ENCODE results near the gene NSD2. TPM values are rescaled to one million over a fixed set of nuclear protein-coding genes. Genes with fewer than 3 reads are reported as not detected.
A peak's percentile ranks its signal among the peaks of the same experiment; 100 is the strongest.

Gene NSD2
- total RNA-seq, 1 experiment from 2014 or later = 122 TPM

GRCh38 chr4:1898007-1898406 lies 26.8 kb downstream of the NSD2 start:
- no TSS peak for BruUV-seq (replicated peaks)
- H3K4me1 ChIP-seq = peaks cover 16% of the 10 kb centered on the region
- H3K36me3 Mint-ChIP-seq (ENCODE audit: insufficient read depth, unreplicated experiment) = peaks cover 49% of the 10 kb centered on the region

GRCh38 chr4:1898681-1899080 lies 27.5 kb downstream of the NSD2 start:
- H3K4me3 Mint-ChIP-seq (ENCODE audit: unreplicated experiment) = no peak overlapping the region
- peaks cover 16% of the 10 kb centered on the region for H3K4me1 ChIP-seq
- ChIA-PET CTCF (interaction anchor here (0.6 to 1.7 kb wide), 4 partner anchors 10 to 122 kb away, joined by 3 to 7 read pairs (median 4); no protein-coding TSS in a partner anchor), POLR2A (interaction anchor here (0.6 kb wide), 1 partner anchor 24 kb away, joined by 4 read pairs; no protein-coding TSS in a partner anchor)
- no peaks in the 10 kb centered on the region for H3K27me3 Mint-ChIP-seq (ENCODE audit: insufficient read depth, unreplicated experiment)
- H3K27me3 ChIP-seq (replicated peaks; ENCODE audit: control insufficient read depth, insufficient read depth, low read length) = no peaks in the 10 kb centered on the region
- H3K27ac Mint-ChIP-seq (ENCODE audit: unreplicated experiment) = no peak overlapping the region
- BruUV-seq (replicated peaks) = no TSS peak
- peaks cover 3% of the 10 kb centered on the region for H3K36me3 ChIP-seq (ENCODE audit: control insufficient read depth, insufficient read depth, low read length)
- DNase-seq = no peak
- H3K9me3 Mint-ChIP-seq (ENCODE audit: unreplicated experiment) = no peaks in the 10 kb centered on the region
- H3K4me3 ChIP-seq (ENCODE audit: low read depth, low read length) = no peak overlapping the region
- TF ChIP-seq CTCF (IDR thresholded peaks at IDR 0.05; ENCODE audit: insufficient read depth in 1 of 2, low read depth in 1 of 2, low read length in 1 of 2, severe bottlenecking in 1 of 2, unreplicated experiment in 1 of 2) = no peak
- H3K9me3 ChIP-seq = no peaks in the 10 kb centered on the region
- peaks cover 53% of the 10 kb centered on the region for H3K36me3 Mint-ChIP-seq (ENCODE audit: insufficient read depth, unreplicated experiment)
- intact Hi-C loops (cut with micrococcal nuclease; ENCODE audit: unreplicated experiment) = loop anchor here (1.0 to 2.0 kb wide), 3 partner anchors 28 to 150 kb away; partner anchors contain the start of genes LETM1 and NSD2
- peaks cover 8% of the 10 kb centered on the region for H3K4me1 Mint-ChIP-seq (ENCODE audit: low read depth, unreplicated experiment)

More at GRCh38 chr4:1898007-1898406, 26.8 kb downstream of the NSD2 start:
- DNase-seq = no peak
- H3K9me3 ChIP-seq = no peaks in the 10 kb centered on the region
- CTCF ChIA-PET = interaction anchor here (0.6 to 1.7 kb wide), 4 partner anchors 11 to 122 kb away, joined by 3 to 7 read pairs (median 4); no protein-coding TSS in a partner anchor
- H3K9me3 Mint-ChIP-seq (ENCODE audit: unreplicated experiment) = no peaks in the 10 kb centered on the region
- peaks cover 3% of the 10 kb centered on the region for H3K36me3 ChIP-seq (ENCODE audit: control insufficient read depth, insufficient read depth, low read length)
- H3K27ac Mint-ChIP-seq (ENCODE audit: unreplicated experiment) = peak overlapping the region; percentile 46
- no peaks in the 10 kb centered on the region for H3K27me3 ChIP-seq (replicated peaks; ENCODE audit: control insufficient read depth, insufficient read depth, low read length)
- intact Hi-C loops (cut with micrococcal nuclease; ENCODE audit: unreplicated experiment) = loop anchor here (2.0 kb wide), 1 partner anchor 27 kb away; the partner anchor contains the start of gene NSD2
- TF ChIP-seq CTCF (IDR thresholded peaks at IDR 0.05; ENCODE audit: insufficient read depth in 1 of 2, low read depth in 1 of 2, low read length in 1 of 2, severe bottlenecking in 1 of 2, unreplicated experiment in 1 of 2) = no peak
- no peak overlapping the region for H3K4me3 ChIP-seq (ENCODE audit: low read depth, low read length)
- H3K27me3 Mint-ChIP-seq (ENCODE audit: insufficient read depth, unreplicated experiment) = no peaks in the 10 kb centered on the region
- POLR2A ChIA-PET = no interaction called here
- peaks cover 8% of the 10 kb centered on the region for H3K4me1 Mint-ChIP-seq (ENCODE audit: low read depth, unreplicated experiment)
- no peak overlapping the region for H3K4me3 Mint-ChIP-seq (ENCODE audit: unreplicated experiment)

GRCh38 chr4:1899149-1900086 lies 28.2 kb downstream of the NSD2 start:
- BruUV-seq (replicated peaks) = no TSS peak
- no peaks in the 10 kb centered on the region for H3K27me3 ChIP-seq (replicated peaks; ENCODE audit: control insufficient read depth, insufficient read depth, low read length)
- H3K9me3 ChIP-seq = no peaks in the 10 kb centered on the region
- H3K27me3 Mint-ChIP-seq (ENCODE audit: insufficient read depth, unreplicated experiment) = no peaks in the 10 kb centered on the region
- no peak overlapping the region for H3K4me3 ChIP-seq (ENCODE audit: low read depth, low read length)
- peaks cover 8% of the 10 kb centered on the region for H3K4me1 Mint-ChIP-seq (ENCODE audit: low read depth, unreplicated experiment)
- peaks cover 16% of the 10 kb centered on the region for H3K4me1 ChIP-seq
- H3K4me3 Mint-ChIP-seq (ENCODE audit: unreplicated experiment) = no peak overlapping the region
- peak; percentile 74 to 82 for DNase-seq
- CTCF ChIA-PET = interaction anchor here (0.6 to 1.8 kb wide), 9 partner anchors 8 to 87 kb away, joined by 3 to 10 read pairs (median 5); no protein-coding TSS in a partner anchor
- H3K27ac Mint-ChIP-seq (ENCODE audit: unreplicated experiment) = no peak overlapping the region
- peaks cover 60% of the 10 kb centered on the region for H3K36me3 Mint-ChIP-seq (ENCODE audit: insufficient read depth, unreplicated experiment)
- POLR2A ChIA-PET = interaction anchor here (0.5 to 1.3 kb wide), 4 partner anchors 10 to 28 kb away, joined by 3 to 5 read pairs (median 4); partner anchors contain the start of gene NSD2
- intact Hi-C loops (cut with micrococcal nuclease; ENCODE audit: unreplicated experiment) = loop anchor here (1.0 to 2.0 kb wide), 3 partner anchors 29 to 151 kb away; partner anchors contain the start of genes LETM1 and NSD2
- H3K9me3 Mint-ChIP-seq (ENCODE audit: unreplicated experiment) = no peaks in the 10 kb centered on the region
- H3K36me3 ChIP-seq (ENCODE audit: control insufficient read depth, insufficient read depth, low read length) = peaks cover 3% of the 10 kb centered on the region
- peak; percentile 76 to 79 for TF ChIP-seq CTCF (IDR thresholded peaks at IDR 0.05; ENCODE audit: insufficient read depth in 1 of 2, low read depth in 1 of 2, low read length in 1 of 2, severe bottlenecking in 1 of 2, unreplicated experiment in 1 of 2)
